CD4-positive, alpha-beta T cell (primary cell): ENCODE results near the gene TMCO4. TPM values are rescaled to one million over a fixed set of nuclear protein-coding genes. Genes with fewer than 3 reads are reported as not detected.

Experiments used
- ATAC-seq: fragments of 200-7000 bp; cut with Tn5 transposase; one replicate; pipeline ENCODE4 v1.10.0; 2022; ENCODE audit warnings: mild to moderate bottlenecking; ENCODE audit not compliant: poor library complexity
- CTCF ChIA-PET: fragments of 350-600 bp; sonication (Branson Sonifier 250); formaldehyde crosslinking; loops from one replicate; lab custom pipeline; 2021; ENCODE audit warnings: antibody characterized with exemption, inconsistent platforms; lab: Charles Lee
- POLR2A ChIA-PET: fragments of 350-600 bp; sonication (Branson Sonifier 250); formaldehyde crosslinking; loops from one replicate; lab custom pipeline; 2021; ENCODE audit warnings: antibody characterized with exemption, inconsistent platforms; lab: Charles Lee
- DNase-seq, 14 experiments: peaks; one replicate each; pipeline ENCODE4 v3.0.0-alpha.2; 2013 to 2020; ENCODE audit warnings: mixed read lengths in 2 of 14
- H3K27ac ChIP-seq, 2 donors: one replicate each; pipeline versions ENCODE4 v1.5.1 to v1.7.0; 2013; ENCODE audit warnings: low read length in 2 of 2, low read depth in 1 of 2, mild to moderate bottlenecking in 1 of 2
- H3K27me3 ChIP-seq, 2 experiments: 1 replicate in 1 of 2; 2 replicates in 1 of 2; pipeline versions ENCODE4 v1.6.1 to v1.7.0; 2013; ENCODE audit warnings: low read length in 2 of 2, control low read depth in 1 of 2, mild to moderate bottlenecking in 1 of 2, moderate library complexity in 1 of 2; ENCODE audit not compliant: insufficient read depth in 2 of 2, control insufficient read depth in 1 of 2
- H3K36me3 ChIP-seq: one replicate; pipeline ENCODE4 v1.6.1; 2013; ENCODE audit warnings: low read length, control low read depth; ENCODE audit not compliant: insufficient read depth
- H3K4me1 ChIP-seq: one replicate; pipeline ENCODE4 v1.6.1; 2013; ENCODE audit warnings: low read length, control low read depth; ENCODE audit not compliant: insufficient read depth
- H3K4me3 ChIP-seq: one replicate; pipeline ENCODE4 v1.5.1; 2013; ENCODE audit warnings: mild to moderate bottlenecking, low read length, moderate library complexity
- H3K9me3 ChIP-seq, 2 experiments: 1 replicate in 1 of 2; 2 replicates in 1 of 2; pipeline versions ENCODE4 v1.6.1 to v1.7.0; 2013; ENCODE audit warnings: low read length in 2 of 2, mild to moderate bottlenecking in 2 of 2, control low read depth in 1 of 2, moderate library complexity in 1 of 2; ENCODE audit not compliant: control insufficient read depth in 1 of 2, insufficient read depth in 1 of 2
- H3K27ac Mint-ChIP-seq: one replicate; pipeline ENCODE4 v1.8.0; 2020; ENCODE audit warnings: mixed read lengths
- H3K27me3 Mint-ChIP-seq: one replicate; pipeline ENCODE4 v1.8.0; 2021; ENCODE audit warnings: mixed read lengths
- H3K36me3 Mint-ChIP-seq: one replicate; pipeline ENCODE4 v1.8.0; 2021; ENCODE audit warnings: low read depth, mixed read lengths
- H3K4me1 Mint-ChIP-seq: one replicate; pipeline ENCODE4 v1.8.0; 2021; ENCODE audit warnings: low read depth, mixed read lengths
- H3K4me3 Mint-ChIP-seq: one replicate; pipeline ENCODE4 v1.8.0; 2020; ENCODE audit warnings: mild to moderate bottlenecking, mixed read lengths
- H3K9me3 Mint-ChIP-seq: one replicate; pipeline ENCODE4 v1.8.0; 2020; ENCODE audit warnings: mixed read lengths
- intact Hi-C, 2 experiments: fragments of 100-400 bp; cut with DNase I in 1 of 2; cut with micrococcal nuclease in 1 of 2; formaldehyde crosslinking; loops; one replicate each; pipeline versions ENCODE4 v1.15.1 to v1.9.0; 2023 to 2025; cut with DNase I, micrococcal nuclease
- total RNA-seq, 174 experiments: library from RNA in 2 of 174; stranded (reverse) in 2 of 174; gene quantifications; one replicate each; pipeline ENCODE4 v1.2.3 and lab custom pipeline; 2021 to 2026
- TF ChIP-seq, protein P1 (sequence below): fragments of 200-600 bp; IDR thresholded peaks from one replicate; pipeline ENCODE4 v1.8.0; 2022; ENCODE audit warnings: antibody characterized with exemption, mild to moderate bottlenecking

The TMCO4 gene
- total RNA-seq, 2 experiments from 2014 or later, result 12.4 to 13.9 TPM

DNA sequence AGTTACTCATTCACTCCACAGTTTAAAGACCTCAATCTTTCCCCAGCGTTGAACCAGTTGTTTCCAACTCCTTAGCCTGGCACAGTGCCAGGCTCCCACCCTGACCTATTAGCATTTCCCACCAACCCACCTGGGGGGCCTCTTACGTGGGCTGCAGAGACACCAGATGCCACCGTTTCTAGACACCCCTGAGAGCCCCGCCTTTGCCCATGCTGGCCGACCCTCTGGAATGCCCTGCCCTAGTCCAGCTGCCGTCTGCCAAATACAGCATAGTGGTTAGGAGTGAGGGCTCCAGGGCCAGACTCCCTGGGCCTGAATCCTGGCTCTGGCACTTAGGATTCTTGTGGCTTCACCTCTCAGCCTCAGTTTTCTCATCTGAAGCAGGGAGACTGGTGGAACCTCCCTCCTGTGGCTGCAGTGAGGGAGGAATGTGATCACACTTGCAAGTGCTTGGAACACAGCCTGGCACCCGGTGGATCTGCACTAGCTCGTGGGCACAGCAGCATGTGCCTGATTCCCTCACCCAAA, 65.2 kb downstream of the TMCO4 start:
- Histone ChIP-seq H3K27ac (no peak overlapping the region), H3K4me1 (no peaks in the 10 kb centered on the region), H3K4me3 (no peak overlapping the region), H3K9me3 (peaks cover 5 to 10% of the 10 kb centered on the region in 2 experiments), H3K27me3 (no peaks in the 10 kb centered on the region), H3K36me3 (peaks cover 56% of the 10 kb centered on the region)
- no peak for DNase-seq
- TF ChIP-seq, protein P1, sequence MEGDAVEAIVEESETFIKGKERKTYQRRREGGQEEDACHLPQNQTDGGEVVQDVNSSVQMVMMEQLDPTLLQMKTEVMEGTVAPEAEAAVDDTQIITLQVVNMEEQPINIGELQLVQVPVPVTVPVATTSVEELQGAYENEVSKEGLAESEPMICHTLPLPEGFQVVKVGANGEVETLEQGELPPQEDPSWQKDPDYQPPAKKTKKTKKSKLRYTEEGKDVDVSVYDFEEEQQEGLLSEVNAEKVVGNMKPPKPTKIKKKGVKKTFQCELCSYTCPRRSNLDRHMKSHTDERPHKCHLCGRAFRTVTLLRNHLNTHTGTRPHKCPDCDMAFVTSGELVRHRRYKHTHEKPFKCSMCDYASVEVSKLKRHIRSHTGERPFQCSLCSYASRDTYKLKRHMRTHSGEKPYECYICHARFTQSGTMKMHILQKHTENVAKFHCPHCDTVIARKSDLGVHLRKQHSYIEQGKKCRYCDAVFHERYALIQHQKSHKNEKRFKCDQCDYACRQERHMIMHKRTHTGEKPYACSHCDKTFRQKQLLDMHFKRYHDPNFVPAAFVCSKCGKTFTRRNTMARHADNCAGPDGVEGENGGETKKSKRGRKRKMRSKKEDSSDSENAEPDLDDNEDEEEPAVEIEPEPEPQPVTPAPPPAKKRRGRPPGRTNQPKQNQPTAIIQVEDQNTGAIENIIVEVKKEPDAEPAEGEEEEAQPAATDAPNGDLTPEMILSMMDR, result no peak
- POLR2A ChIA-PET, result no interaction called here
- Mint-ChIP-seq H3K4me3 (no peak overlapping the region), H3K36me3 (peaks cover 82% of the 10 kb centered on the region), H3K4me1 (no peaks in the 10 kb centered on the region), H3K27ac (no peak overlapping the region), H3K27me3 (no peaks in the 10 kb centered on the region), H3K9me3 (peaks cover 3% of the 10 kb centered on the region)
- ATAC-seq, result no peak
- CTCF ChIA-PET, result no interaction called here
- intact Hi-C loops, result no loop called here

- TF ChIP-seq, protein P1, result no peak
- H3K36me3 Mint-ChIP-seq, result peaks cover 77% of the 10 kb centered on the region
- H3K9me3 Mint-ChIP-seq, result peaks cover 3% of the 10 kb centered on the region
- intact Hi-C loops, result no loop called here
- POLR2A ChIA-PET, result no interaction called here
- H3K4me1 Mint-ChIP-seq, result no peaks in the 10 kb centered on the region
- no peak overlapping the region for H3K4me3 ChIP-seq
- H3K27ac Mint-ChIP-seq, result no peak overlapping the region
- CTCF ChIA-PET, result no interaction called here
- no peak for ATAC-seq
- no peak for DNase-seq
- no peaks in the 10 kb centered on the region for H3K4me1 ChIP-seq
- H3K27me3 ChIP-seq, result no peaks in the 10 kb centered on the region
- H3K27me3 Mint-ChIP-seq, result no peaks in the 10 kb centered on the region
- H3K36me3 ChIP-seq, result peaks cover 51% of the 10 kb centered on the region
- H3K27ac ChIP-seq, result no peak overlapping the region
- no peak overlapping the region for H3K4me3 Mint-ChIP-seq
- peaks cover 4 to 10% of the 10 kb centered on the region in 2 experiments for H3K9me3 ChIP-seq
These were observed 65.7 kb downstream of the TMCO4 start for GRCh38 chr1:19734056-19734455.

- intact Hi-C loops, result no loop called here
- ChIA-PET POLR2A (no interaction called here), CTCF (no interaction called here)
- Histone ChIP-seq H3K27ac (no peak overlapping the region), H3K4me1 (no peaks in the 10 kb centered on the region), H3K9me3 (peaks cover 4 to 10% of the 10 kb centered on the region in 2 experiments), H3K4me3 (no peak overlapping the region), H3K27me3 (no peaks in the 10 kb centered on the region), H3K36me3 (peaks cover 47% of the 10 kb centered on the region)
- DNase-seq (no peak), ATAC-seq (no peak)
- H3K36me3 Mint-ChIP-seq, result peaks cover 77% of the 10 kb centered on the region
- TF ChIP-seq, protein P1, result no peak
- H3K4me1 Mint-ChIP-seq, result no peaks in the 10 kb centered on the region
- no peaks in the 10 kb centered on the region for H3K27me3 Mint-ChIP-seq
- H3K9me3 Mint-ChIP-seq, result peaks cover 3% of the 10 kb centered on the region
- H3K27ac Mint-ChIP-seq, result no peak overlapping the region
- H3K4me3 Mint-ChIP-seq, result no peak overlapping the region
These were observed 66.1 kb downstream of the TMCO4 start for GRCh38 chr1:19733615-19734014.
